ENCODE data around the gene CDC7.

CDC7 gene

DNA sequence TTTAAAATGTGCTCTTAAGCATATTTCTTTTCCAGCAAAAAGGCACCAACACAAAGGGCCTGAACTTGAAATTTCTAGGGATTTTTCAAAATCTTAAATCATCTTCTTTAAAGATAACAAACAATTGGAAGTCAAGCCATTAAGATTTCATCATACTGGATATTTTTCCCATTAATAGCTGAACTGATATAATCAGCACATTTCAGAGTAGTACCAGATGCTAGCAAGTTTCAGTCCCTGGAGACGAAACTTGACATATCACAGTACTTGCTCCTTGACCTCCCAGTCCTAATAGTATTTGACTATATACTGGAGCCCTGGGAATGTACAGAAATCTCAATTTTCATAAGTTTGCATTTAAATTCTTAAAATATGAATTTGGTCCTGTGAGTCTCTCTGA is 10.2 kb upstream of the CDC7 start:
- in situ Hi-C loops (cut with MboI; ENCODE audit: low pct_unique_long_range_greater_than_20kb, low sequenced_read_pairs, unreplicated experiment) = no loop called here
- DNase-seq (ENCODE audit: low spot score) = no peak
- TF ChIP-seq CTCF (IDR thresholded peaks at IDR 0.05; ENCODE audit: extremely low read depth, insufficient read depth, missing control alignments) = no peak

GRCh38 chr1:91498035-91498434 is 2.6 kb upstream of the CDC7 start:
- no peak for DNase-seq (ENCODE audit: low spot score)
- no peak for TF ChIP-seq CTCF (IDR thresholded peaks at IDR 0.05; ENCODE audit: extremely low read depth, insufficient read depth, missing control alignments)
- in situ Hi-C loops (cut with MboI; ENCODE audit: low pct_unique_long_range_greater_than_20kb, low sequenced_read_pairs, unreplicated experiment) = no loop called here

- in situ Hi-C loops (cut with MboI; ENCODE audit: low pct_unique_long_range_greater_than_20kb, low sequenced_read_pairs, unreplicated experiment) = no loop called here
- no peak for TF ChIP-seq CTCF (IDR thresholded peaks at IDR 0.05; ENCODE audit: extremely low read depth, insufficient read depth, missing control alignments)
- no peak for DNase-seq (ENCODE audit: low spot score)
Measured at GRCh38 chr1:91498498-91499245, 2.0 kb upstream of the CDC7 start.

DNA sequence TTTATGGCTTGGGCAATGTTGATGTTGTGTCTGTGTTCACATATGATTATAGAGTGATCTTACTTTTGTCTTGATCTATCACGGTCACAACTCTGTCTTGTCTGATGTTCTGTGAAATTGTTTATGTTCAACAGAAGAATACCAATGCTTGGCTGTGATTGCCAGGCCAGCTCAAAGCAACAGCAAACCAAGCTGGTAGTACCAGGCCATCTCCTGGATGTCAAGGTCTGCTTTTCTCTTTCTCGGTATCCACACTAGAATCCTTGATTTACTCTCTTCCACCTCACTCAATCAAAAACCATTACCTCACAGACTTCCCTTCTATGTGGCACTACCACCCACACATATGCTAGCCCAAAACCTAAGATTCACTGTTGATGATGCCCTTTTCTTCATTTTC is 1.3 kb upstream of the CDC7 start:
- no peak for DNase-seq (ENCODE audit: low spot score)
- in situ Hi-C loops (cut with MboI; ENCODE audit: low pct_unique_long_range_greater_than_20kb, low sequenced_read_pairs, unreplicated experiment) = no loop called here
- no peak for TF ChIP-seq CTCF (IDR thresholded peaks at IDR 0.05; ENCODE audit: extremely low read depth, insufficient read depth, missing control alignments)

DNA sequence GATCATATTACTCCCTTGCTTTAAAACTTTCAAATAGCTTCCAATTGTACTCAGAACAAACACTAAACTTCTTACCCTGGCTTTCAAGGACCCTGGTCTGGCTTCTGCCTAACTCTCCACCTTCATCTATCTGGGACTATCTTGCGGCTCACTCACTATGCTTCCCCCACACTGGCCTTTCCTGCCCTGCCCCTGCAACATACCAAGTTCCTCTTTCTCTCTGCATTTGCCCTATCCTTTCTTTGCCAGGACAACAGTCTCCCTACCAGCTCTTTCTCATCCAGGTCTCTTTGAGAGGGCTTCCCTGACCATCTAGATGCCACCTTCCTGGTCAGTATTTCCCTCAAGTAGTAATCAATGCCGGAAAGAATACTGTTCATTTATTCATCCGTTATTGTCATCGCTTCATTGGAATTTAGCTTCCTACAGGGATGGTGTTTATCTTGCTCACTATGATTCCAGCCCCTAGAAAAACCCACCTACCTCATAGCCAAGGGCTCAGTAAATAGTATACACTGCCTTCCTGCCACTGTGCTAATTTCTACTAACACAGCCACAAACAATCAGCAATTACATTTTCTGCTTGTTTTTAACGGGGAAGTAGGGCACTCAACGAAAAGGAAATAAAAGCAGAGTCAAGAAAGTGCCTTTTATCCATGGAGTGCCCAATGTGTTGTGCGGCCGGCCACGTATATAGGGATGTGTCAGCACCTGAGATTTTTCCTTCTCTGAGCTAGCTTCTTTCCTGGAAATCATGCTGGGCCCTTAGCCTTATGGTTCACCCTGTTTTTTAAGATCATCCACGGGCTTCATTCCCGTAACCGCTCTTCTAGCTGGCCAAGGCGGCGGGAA is 521 bp upstream of the CDC7 start:
- in situ Hi-C loops (cut with MboI; ENCODE audit: low pct_unique_long_range_greater_than_20kb, low sequenced_read_pairs, unreplicated experiment) = loop anchor here (25.0 kb wide), 2 partner anchors 387 to 1112 kb away; partner anchors contain the start of gene TGFBR3
- no peak for TF ChIP-seq CTCF (IDR thresholded peaks at IDR 0.05; ENCODE audit: extremely low read depth, insufficient read depth, missing control alignments)
- peak; percentile 27 for DNase-seq (ENCODE audit: low spot score)

- in situ Hi-C loops (cut with MboI; ENCODE audit: low pct_unique_long_range_greater_than_20kb, low sequenced_read_pairs, unreplicated experiment) = loop anchor here (25.0 kb wide), 2 partner anchors 386 to 1111 kb away; partner anchors contain the start of gene TGFBR3
- peak; percentile 50 for DNase-seq (ENCODE audit: low spot score)
- peak; percentile 13 for TF ChIP-seq CTCF (IDR thresholded peaks at IDR 0.05; ENCODE audit: extremely low read depth, insufficient read depth, missing control alignments)
Measured at GRCh38 chr1:91501523-91501851, 836 bp downstream of the CDC7 start.

All from GM13977 (cell line).